Suprapubic skin (tissue), 4 donors: ENCODE results near the gene LINC01488. TPM values are rescaled to one million over a fixed set of nuclear protein-coding genes. Genes with fewer than 3 reads are reported as not detected.

Experiments
- DNase-seq, 2 donors: peaks; one replicate each; pipeline ENCODE4 v3.0.0-alpha.2; 2019; ENCODE audit warnings: low spot score in 2 of 2
- H3K27ac ChIP-seq: fragments of 200-600 bp; sonication (generic); one replicate; pipeline ENCODE4 v1.5.1; 2019
- H3K27me3 ChIP-seq: fragments of 200-600 bp; sonication (generic); one replicate; pipeline ENCODE4 v1.5.1; 2019
- H3K36me3 ChIP-seq: fragments of 200-600 bp; sonication (generic); one replicate; pipeline ENCODE4 v1.5.1; 2019
- H3K4me1 ChIP-seq: fragments of 200-600 bp; sonication (generic); one replicate; pipeline ENCODE4 v1.5.1; 2019
- H3K4me3 ChIP-seq: fragments of 200-600 bp; sonication (generic); one replicate; pipeline ENCODE4 v1.5.1; 2019; ENCODE audit warnings: mild to moderate bottlenecking
- H3K9me3 ChIP-seq: fragments of 200-600 bp; sonication (generic); one replicate; pipeline ENCODE4 v1.5.1; 2019
- CTCF ChIP-seq, 2 donors: fragments of 200-600 bp in 1 of 2; fragments of 450-650 bp in 1 of 2; sonication (generic) in 1 of 2; IDR thresholded peaks; one replicate each; pipeline ENCODE4 v1.5.1; 2016 to 2019; ENCODE audit warnings: antibody characterized with exemption in 2 of 2, mild to moderate bottlenecking in 1 of 2, moderate library complexity in 1 of 2
- EP300 ChIP-seq: sonication (generic); formaldehyde crosslinking; IDR thresholded peaks from one replicate; pipeline ENCODE4 v1.6.1; 2017; ENCODE audit warnings: antibody characterized with exemption
- POLR2A ChIP-seq, 2 donors: fragments of 450-650 bp; IDR thresholded peaks; one replicate each; pipeline ENCODE4 v1.6.1; 2017; ENCODE audit warnings: antibody characterized with exemption in 2 of 2, mild to moderate bottlenecking in 2 of 2, moderate library complexity in 2 of 2
- POLR2AphosphoS5 ChIP-seq, 3 donors: sonication (generic); formaldehyde crosslinking; IDR thresholded peaks; one replicate each; pipeline ENCODE4 v1.6.1; 2017; ENCODE audit warnings: antibody characterized with exemption in 3 of 3
- WGBS: methylation state at CpG from one replicate; pipeline ENCODE4 v1.1.5; 2018; 5-methylcytosine and 5-hydroxymethylcytosine counted together
- total RNA-seq, 4 donors: library from RNA; depleted of rRNA; stranded (reverse); fragments of >200 nt; gene quantifications; one replicate each; pipeline ENCODE4 v1.1.0, GENCODE V29; 2016

LINC01488 gene
- total RNA-seq, 4 donors from 2014 or later, result not detected

- peaks cover 28% of the 10 kb centered on the region for H3K4me1 ChIP-seq
- H3K27ac ChIP-seq, result peak overlapping the region; percentile 71
- H3K4me3 ChIP-seq, result no peak overlapping the region
- H3K36me3 ChIP-seq, result no peaks in the 10 kb centered on the region
- no peaks in the 10 kb centered on the region for H3K27me3 ChIP-seq
- 75% methylated on average over 23 of the region's 30 CpGs for WGBS
- H3K9me3 ChIP-seq, result no peaks in the 10 kb centered on the region
- DNase-seq, result peak in 1 of 2 donors; percentile 62
- no peak for TF ChIP-seq CTCF (IDR thresholded peaks at IDR 0.05)
Observed at GRCh38 chr11:69540118-69541000, 58.9 kb downstream of the LINC01488 start.

- Histone ChIP-seq H3K4me3 (no peak overlapping the region), H3K9me3 (no peaks in the 10 kb centered on the region), H3K27ac (no peak overlapping the region), H3K27me3 (no peaks in the 10 kb centered on the region), H3K4me1 (peaks cover 28% of the 10 kb centered on the region), H3K36me3 (no peaks in the 10 kb centered on the region)
- TF ChIP-seq EP300 (no peak), POLR2AphosphoS5 (IDR thresholded peaks at IDR 0.05) (no peak), CTCF (IDR thresholded peaks at IDR 0.05) (no peak), POLR2A (IDR thresholded peaks at IDR 0.05) (no peak)
- WGBS, result 70% methylated on average over 4 of the region's 5 CpGs
- peak in 1 of 2 donors; percentile 33 for DNase-seq
Observed at GRCh38 chr11:69541001-69541285, 59.5 kb downstream of the LINC01488 start.

- TF ChIP-seq POLR2AphosphoS5 (IDR thresholded peaks at IDR 0.05) (no peak), EP300 (no peak), CTCF (IDR thresholded peaks at IDR 0.05) (no peak)
- Histone ChIP-seq H3K9me3 (no peaks in the 10 kb centered on the region), H3K4me1 (peaks cover 28% of the 10 kb centered on the region), H3K27me3 (no peaks in the 10 kb centered on the region), H3K4me3 (no peak overlapping the region), H3K36me3 (no peaks in the 10 kb centered on the region), H3K27ac (no peak overlapping the region)
- 57% methylated on average over 7 of the region's 8 CpGs for WGBS
- DNase-seq, result peak; percentile 18 to 43
Observed at GRCh38 chr11:69541501-69542313, 60.2 kb downstream of the LINC01488 start.

- no peaks in the 10 kb centered on the region for H3K27me3 ChIP-seq
- H3K4me1 ChIP-seq, result peaks cover 28% of the 10 kb centered on the region
- H3K9me3 ChIP-seq, result no peaks in the 10 kb centered on the region
- H3K4me3 ChIP-seq, result no peak overlapping the region
- no peaks in the 10 kb centered on the region for H3K36me3 ChIP-seq
- peak; percentile 48 to 53 for DNase-seq
- WGBS, result 81% methylated on average over 42 of the region's 42 CpGs
- TF ChIP-seq POLR2AphosphoS5 (IDR thresholded peaks at IDR 0.05) (no peak), POLR2A (IDR thresholded peaks at IDR 0.05) (no peak), EP300 (no peak), CTCF (IDR thresholded peaks at IDR 0.05) (no peak)
- H3K27ac ChIP-seq, result no peak overlapping the region
Observed at GRCh38 chr11:69542314-69543168, 61.1 kb downstream of the LINC01488 start.

Other genes starting within 250 kb of the LINC01488 start
- 10 to 100 TPM in 3 of 4 donors, 1 to 10 TPM in 1; 9.9 to 25.6 (median 15.8) TPM for gene MYEOV, start 187.5 kb upstream of the LINC01488 start, total RNA-seq
- gene CCND1, start 159.5 kb downstream of the LINC01488 start, total RNA-seq, result 100 to 1,000 TPM; 161 to 340 (median 270) TPM
- 10 to 100 TPM; 20.6 to 41.4 (median 22.7) TPM for gene LTO1, start 193.7 kb downstream of the LINC01488 start, total RNA-seq
- gene FGF19, start 222.4 kb downstream of the LINC01488 start, total RNA-seq, result not detected